ENCODE measurements around the gene BABAM1.

DNA sequence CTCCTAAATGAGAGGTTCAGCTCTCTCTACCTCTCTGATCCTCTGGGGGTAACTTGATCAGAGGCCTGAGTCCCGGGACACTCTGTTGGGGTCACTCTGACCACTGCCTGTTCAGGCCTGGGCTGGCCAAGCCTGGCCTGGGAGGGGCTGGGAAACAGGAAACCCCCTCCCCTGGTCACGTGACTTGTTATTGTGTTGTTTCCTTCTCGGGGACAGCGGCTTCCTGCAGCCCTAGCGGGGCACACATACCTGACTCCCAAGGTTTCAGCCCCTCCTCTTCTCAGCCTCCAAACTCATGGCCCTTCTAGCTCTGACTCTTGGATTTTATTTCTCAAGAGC, 2.6 kb upstream of the BABAM1 start, which contains the start of gene USHBP1:
- no peak for TF ChIP-seq POLR2A (IDR thresholded peaks at IDR 0.05; ENCODE audit: low read length)
- no peak for TF ChIP-seq GATA1 (IDR thresholded peaks at IDR 0.05; ENCODE audit: low read depth, low read length)

All from erythroblast (primary cell).